Right kidney (tissue), 1 donor: Measurements from ENCODE around the gene CRYAA.
"Not testable (repeated sequence)": the region's sequence is repeated elsewhere in the genome, so short reads cannot be mapped to it uniquely, and the experiment has no call there.

ENCODE experiments used
- DNase-seq: peaks from one replicate; pipeline ENCODE4 v3.0.0-alpha.2; 2016

The CRYAA gene

DNA sequence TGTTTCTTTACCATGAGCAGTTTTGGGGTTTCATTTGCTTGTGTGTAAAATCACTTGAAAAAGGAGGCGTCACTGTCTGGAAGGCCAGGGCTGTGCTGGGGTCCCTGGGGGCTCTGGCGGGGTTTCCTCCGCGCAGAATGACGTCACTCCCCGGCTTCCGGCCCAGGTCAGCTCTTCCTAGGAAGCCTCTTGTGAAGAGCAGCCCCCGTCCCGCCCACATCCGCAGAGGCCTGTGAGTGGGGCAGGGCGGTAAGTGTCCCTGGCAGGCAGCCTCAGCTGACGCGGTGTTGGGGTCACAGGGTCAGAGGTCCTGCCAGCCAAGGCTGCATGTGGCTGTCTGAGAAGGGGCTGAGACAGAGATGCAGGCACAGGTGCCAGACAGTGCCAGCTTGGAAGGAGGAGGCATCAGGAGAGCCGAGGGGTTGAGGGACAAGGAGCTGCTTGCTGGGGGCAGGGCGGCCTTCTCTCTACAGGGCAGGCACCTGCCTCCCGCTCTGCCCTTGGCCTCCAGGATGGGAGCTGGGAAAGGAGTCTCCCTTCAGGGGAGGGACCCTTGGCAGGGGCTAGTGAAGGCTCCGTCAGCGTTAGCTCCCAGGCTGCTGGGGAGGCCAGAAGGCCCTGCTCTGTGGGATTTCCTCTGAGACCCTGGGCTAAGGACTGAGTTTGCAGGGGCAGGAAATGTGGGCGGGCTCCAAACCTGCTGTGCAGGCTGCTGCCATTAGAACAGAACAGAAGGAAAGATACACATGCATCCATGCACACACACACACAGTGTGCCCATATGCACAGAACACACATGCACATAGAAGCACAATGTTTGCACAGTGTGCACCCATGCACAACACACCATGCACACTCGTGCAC lies 8.5 kb downstream of the CRYAA start:
- not testable (repeated sequence) for DNase-seq

DNA sequence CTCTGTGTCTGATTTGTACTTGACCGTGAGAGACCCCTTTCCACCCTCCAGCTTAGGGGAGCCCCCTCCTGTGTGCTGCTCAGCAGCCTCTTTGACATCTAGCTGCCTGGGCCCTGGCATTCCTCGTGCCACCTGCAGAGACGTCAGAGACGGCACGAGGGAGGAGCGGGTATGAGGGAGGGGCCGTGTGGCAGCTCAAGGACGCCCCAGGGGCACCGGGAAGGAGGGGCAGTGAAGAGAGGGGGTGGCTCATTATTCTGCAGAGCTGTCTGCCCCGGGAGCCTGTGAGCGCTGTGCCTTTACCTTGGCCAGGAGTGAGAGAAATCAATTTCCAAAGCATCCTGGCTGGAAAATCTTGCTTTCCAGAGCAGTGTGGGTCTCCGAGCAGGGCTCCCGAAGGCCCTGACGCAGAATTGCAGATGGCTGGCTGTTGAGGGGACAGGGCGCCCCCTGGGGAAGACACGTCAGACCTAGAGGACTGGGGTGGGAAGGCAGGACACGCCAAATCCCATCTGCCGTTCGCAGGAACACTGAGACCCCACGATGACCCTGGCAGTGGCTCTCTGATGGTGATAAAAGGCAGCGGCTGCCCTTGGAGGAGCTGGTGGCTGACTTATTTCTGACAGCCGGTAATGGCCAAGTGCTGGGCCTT lies 9.5 kb downstream of the CRYAA start:
- not testable (repeated sequence) for DNase-seq

DNA sequence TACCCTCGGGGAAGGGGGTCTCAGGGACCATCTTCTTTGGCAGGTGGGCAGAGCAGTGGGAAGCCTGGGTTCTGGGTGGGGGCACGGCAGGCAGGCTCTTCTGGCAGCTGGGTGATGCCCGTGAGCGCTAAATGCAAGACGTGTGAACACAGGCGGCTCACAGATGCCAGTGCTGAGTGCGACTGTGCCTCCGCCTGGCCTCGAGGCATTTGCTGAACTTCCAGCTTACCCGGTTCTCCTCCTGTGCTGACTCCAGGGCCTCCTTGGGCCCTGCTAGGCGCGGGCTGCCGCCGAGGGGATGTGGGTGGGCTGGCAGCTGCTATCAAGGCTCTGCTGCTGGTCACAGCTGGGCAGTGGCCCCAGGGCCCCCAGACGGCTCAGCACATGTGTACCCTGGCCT lies 12.2 kb downstream of the CRYAA start:
- DNase-seq: not testable (repeated sequence)

DNA sequence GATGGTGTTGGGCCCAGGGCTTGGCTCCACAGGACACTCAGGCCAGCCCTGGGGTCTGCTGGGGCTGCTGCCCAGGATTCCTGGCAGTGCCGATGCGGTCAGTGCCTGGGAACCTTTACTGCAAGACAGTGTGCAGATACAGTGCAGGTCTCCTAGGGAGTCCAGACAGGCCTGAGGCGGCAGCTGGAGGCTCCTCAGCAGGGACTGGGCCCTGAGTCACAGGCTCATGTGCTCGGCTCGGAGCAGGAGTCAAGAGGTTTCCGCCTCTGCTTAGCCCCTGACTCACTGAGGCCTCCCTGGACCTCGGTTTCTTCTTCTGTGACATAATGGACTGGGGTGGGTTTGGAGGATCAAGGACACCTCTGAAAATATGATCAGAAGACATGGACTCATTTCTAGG lies 18.5 kb downstream of the CRYAA start:
- not testable (repeated sequence) for DNase-seq

DNA sequence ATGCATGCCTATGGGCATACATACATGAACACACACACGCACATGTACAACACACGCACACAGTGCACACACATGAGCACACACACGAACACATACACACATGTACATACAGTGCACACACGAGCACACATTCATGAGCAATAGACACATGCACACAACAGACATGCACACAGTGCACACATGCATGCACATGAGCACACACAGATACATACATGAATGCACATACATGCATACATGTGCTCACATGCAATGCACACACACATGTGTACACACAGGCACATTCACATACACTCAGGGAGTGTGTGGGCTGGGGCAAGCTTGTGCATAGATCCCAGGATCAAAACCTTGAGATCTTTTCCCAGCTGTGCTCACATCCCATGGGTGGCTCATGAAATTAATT lies 18.9 kb downstream of the CRYAA start:
- DNase-seq: no peak

DNA sequence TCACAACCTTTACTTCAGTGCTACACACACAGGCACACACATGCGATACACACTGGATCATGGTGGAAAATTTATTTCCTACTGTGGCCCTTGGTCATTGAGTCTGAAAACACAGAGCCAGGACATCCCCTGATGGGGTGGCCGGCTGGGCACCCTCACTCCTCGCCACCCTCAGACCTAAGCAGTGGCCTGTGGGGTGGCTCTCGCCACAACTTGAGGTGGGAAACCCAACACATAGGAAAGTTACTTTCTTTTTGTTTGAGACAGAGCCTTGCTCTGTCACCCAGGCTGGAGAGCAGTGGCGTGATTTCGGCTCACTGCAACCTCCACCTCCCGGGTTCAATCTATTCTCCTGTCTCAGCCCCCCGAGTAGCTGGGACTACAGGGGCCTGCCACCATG lies 19.4 kb downstream of the CRYAA start:
- no peak for DNase-seq

DNA sequence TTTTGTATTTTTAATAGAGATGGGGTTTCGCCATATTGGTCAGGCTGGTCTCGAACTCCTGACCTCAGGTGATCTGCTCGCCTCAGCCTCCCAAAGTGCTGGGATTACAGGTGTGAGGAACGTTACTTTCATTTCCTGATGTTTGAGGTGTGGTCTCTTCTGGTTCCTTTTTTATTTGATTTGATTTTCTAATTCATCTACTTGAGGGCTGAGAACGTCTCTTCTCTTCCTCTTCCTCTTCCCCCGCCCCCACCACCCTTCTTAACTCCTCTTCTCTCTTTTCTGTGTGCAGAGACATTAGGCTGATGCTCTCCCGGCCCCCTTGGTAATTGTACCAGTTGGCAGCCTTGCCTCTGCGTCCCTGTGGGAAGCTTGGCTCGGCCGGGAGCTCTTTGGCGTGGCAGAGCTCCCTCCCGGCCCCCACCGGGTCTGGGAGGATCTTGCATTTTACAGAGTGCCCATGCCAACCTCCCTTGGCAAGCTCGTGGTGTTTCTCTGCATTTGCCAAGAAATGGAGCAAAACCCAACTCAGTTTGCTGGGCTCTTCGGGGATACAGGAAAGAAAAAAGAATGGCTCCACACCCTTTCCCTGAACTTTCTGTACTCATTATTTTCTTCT lies 19.9 kb downstream of the CRYAA start:
- DNase-seq: no peak

DNA sequence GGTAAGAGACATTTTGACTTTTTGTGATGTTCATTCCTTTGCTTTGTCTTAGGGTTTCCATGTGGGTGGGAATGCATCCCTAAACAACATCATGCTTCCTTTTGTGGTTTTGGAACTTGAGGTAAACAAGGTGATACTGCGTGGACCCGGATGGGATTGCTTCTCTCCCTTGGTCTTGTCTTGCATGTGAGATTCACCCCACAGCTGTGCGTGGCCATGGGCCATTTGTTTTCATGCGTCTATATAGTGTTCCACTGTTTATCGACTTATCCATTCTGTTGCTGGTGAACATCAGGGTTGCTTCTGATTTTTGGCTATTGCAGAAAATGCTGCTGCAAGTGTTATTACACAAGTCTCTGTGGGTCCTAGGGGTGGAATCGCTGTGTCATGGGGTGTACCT lies 21.1 kb downstream of the CRYAA start:
- no peak for DNase-seq

DNA sequence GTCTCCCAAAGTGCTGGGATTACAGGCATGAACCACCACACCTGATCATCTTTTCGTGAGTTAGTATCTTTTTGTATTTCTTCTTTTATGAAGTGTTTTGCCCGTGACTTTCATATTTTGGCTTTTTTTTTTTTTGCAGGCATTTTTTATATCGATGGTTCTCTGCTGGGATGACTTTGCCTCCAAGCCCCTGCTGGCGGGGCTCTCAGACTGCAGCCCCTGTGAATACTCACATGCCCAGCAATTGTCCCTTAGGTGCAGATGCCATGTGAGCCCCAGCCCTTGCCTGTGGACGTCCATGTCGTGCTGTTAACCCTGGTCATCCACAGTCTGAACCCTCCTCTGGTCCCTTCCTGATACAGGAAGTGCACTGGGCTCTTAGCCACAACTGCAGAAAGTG lies 21.7 kb downstream of the CRYAA start:
- no peak for DNase-seq

DNA sequence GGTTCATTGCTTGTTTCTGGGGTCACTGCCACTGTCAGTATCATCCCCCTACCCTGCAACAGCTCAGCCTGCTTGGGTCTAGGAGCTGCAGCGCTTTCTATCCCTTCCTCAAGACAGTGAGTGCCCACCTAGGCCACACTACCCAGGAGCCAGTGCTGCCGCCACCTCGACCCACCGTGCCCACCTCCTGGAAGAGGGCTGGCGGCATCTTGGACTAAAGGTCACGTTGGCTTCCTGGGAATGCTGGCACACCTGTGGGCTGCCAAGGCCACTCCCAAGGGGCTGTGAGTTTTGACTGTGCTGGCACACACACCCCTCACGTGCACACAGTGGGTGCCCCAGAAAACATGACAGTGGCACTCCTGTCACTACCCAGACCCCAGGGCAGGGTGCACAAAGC lies 22.1 kb downstream of the CRYAA start:
- DNase-seq: no peak

DNA sequence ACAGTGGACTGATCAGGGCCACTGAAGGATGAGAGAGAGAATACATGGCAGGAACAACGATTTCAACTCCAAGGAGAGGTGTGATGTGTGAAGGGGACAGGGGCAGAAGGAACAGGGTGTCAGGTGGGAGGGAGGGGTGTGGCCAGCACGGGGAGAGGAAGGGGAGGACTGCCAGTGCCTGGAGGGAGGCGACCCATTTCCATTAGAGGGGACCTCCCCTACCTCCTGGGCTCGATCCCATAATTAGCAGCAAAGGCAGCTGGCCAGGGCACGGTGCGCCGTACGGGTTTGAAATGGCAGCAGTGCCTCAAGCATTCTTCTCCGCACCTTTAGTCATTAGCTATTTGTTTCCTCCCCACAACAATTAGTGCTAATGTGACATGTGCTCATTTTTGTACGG lies 22.7 kb downstream of the CRYAA start:
- no peak for DNase-seq

DNA sequence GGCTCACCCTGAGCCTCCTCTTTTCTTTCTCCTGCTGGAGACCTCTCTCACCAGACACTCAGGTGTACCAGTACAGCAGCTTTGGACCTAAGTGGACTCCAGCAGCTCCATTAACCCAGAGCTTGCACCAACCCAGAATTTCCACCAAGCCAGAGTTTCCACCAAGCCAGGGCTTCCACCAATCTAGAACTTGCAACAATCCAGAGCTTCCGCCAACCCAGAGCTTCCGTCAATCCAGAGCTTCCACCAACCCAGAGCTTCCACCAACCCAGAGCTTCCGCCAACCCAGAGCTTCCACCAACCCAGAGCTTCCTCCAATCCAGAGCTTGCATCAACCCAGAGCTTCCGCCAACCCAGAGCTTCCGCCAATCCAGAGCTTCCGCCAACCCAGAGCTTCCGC lies 23.2 kb downstream of the CRYAA start:
- DNase-seq: no peak

DNA sequence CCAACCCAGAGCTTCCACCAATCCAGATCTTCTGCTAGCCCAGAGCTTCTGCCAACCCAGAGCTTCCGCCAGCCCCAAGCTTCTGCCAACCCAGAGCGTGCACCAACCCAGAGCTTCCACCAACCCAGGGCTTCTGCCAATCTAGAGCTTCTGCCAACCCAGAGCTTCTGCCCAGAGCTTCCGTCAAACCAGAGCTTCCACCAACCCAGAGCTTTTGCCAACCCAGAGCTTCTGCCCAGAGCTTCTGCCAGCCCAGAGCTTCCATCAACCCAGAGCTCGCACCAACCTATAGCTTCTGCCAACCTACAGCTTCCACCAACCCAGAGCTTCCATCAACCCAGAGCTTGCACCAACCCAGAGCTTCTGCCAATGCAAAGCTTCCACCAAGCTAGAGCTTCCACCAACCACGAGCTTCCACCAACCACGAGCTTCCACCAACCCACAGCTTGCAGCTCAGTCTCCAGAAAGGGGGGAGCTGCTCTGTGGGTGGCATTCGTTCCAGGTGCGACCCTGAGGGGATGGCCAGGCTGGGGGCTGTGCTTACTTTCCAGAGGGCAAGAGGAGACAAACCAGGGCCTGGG lies 23.8 kb downstream of the CRYAA start:
- DNase-seq: no peak

DNA sequence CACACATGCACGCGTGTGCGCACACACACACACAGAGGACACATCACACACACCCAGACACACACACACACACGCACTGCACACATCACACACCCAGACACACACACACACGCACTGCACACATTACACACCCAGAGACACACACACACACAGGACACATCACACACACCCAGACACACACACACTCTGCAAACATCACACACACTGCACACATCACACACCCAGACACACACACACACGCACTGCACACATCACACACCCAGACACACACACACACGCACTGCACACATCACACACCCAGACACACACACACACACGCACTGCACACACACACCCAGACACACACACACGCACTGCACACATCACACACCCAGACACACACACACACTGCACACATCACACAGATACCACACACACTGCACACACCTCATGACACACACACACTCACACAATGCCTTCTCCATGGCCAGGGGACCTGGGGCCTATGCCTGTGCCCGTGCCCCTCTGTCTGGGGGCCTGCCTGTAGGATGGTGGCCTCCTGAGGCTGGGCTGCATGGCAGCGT lies 24.4 kb downstream of the CRYAA start:
- no peak for DNase-seq

DNA sequence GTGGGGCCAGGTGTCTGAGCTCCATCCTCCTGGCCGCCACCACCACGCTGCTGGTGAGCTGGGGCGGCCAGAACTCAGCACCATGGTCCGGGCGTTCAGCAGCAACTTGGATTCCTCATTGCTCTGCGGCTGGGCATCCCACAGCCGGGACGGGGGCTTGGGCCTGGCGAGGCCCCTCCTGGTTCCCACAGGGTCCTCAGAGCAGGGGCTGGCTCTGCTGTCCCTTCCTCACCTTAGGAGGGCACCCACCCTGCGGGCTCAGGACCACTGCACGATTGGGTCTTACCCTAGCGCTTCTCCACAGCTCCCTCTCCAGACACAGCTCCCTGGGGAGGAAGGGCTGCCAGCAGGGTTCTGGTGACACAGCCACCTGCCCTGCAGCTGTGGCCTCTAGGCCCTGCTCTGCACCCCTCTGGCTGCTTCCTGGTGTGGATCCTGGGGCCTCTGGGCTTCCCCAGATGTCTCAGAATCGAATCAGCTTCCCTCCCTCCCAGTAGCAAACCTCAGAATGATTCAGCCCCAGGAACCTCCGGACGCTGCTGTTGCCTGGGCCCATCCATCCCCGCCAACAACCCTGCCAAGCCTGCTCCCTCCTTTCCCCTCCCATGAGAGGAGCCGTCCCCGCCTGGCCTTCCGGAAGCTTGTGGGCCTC lies 25.0 kb downstream of the CRYAA start:
- no peak for DNase-seq

DNA sequence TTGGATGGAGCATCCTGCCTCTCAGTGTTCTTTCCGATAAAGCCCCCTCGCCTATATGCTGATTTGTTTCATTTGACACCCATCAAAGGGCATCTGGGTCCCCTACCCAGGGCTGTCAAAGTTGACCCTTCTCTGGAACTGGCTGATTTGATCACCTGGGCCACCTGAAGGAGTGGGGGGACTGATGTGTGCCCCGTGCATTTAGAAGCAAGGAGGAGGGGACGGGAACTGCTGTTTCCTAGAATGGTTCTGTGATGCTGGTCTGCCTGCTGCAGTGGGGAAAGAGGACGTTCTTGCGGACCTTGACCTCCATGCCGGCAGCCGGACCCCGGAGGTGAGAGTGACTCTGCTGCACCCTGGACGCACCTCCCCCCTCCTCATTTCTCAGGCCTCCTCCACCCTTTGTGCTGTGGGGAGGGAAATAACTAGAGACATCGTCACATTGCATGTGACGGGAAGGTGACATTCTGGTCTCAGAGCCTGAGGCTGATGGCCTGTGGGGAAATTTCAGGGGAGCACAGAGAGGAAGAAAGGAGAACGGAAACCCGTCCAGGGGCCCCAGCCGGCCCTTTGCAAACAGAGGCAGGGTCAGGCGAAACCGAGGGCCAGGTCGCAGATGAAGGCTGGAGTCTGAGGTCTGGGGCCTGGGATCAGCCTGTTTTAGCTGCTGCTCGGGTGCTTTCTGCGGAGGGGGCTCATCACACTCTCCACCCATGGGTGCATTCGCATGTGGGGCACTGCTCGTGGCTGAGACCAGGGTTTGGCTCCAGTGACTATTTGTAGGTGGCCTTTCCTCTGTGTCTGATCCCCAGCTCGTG lies 25.7 kb downstream of the CRYAA start:
- peak; percentile 29 for DNase-seq

DNA sequence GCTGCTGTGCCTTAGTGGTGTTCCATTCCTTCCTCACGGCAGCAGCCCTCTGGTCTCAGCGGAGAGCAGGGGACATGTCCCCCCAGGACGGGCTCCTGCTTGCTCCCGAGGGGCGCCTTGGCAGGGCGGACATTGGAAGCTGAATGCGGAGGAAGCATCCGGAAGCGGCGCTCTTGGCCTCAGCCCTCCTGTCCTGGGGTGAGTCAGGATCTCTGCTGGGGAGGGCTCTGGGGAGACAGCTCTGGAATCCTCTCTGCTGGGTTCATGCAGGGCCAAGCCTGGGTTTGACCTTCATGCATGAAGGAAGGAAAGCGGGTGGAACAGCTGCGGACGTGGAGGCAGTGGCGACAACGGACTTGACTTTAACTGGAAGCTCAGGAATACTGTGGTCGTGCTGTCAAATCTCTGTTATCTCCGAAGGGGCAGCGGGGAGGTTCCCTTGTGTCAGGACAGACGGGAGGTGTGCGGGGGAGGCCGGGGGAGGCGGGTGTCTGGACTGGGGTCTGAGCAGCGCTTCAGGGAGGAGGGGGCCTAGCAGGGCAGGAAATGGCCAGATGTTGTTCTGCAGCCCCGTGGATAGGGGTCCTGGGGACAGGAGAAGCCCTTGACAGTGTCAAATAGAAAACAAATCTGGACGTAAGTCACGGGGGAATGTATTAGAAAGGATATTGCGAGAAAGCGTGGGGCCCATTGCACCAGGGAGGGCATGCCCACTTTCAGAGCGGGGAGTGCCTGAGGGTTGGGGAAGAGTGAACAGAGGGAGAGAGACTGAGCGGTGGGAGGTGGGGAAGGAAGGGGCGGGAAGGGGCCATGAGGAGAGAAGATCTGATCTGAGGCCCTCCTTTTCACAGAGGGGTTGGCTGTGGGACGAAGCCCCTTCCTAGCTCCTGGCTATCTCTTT lies 26.6 kb downstream of the CRYAA start:
- peak; percentile 39 for DNase-seq

DNA sequence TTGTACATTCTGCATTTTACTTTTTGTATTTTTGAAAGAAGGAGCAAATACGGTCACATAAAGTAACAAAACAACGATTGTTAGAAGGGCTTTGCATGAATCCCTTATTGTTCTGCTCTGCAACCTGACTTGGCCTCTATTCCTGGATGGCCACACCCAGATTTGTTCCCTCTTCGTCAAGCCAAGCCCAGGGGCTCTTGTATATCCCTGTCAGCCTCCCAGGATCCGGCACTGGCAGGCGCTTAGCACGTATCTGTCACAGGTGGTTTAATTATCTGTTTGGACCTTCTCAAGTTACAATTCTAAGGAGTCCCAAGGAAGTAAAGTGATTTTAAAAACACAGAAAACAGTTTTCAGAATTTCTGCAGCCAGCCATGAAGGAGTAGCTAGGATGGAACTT lies 28.0 kb downstream of the CRYAA start:
- DNase-seq: no peak

DNA sequence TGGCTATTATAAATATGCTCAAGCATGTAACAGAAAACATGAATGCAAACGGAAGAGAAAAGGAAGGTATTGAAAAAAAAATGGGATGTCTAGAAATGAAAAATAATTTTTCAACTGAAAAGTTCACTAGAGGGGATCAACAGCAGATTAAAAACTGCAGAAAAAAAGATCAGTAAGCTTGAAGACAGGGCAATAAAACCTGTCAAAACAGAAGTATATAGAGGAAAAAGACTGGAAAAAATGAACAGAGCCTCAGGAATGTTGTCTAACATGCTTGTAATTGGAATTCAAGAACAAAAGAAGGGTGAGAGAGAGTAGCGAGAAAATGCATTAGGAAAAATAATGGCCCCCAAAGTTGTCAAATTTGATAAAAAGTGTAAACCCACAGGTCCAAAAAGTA lies 29.6 kb downstream of the CRYAA start:
- no peak for DNase-seq

DNA sequence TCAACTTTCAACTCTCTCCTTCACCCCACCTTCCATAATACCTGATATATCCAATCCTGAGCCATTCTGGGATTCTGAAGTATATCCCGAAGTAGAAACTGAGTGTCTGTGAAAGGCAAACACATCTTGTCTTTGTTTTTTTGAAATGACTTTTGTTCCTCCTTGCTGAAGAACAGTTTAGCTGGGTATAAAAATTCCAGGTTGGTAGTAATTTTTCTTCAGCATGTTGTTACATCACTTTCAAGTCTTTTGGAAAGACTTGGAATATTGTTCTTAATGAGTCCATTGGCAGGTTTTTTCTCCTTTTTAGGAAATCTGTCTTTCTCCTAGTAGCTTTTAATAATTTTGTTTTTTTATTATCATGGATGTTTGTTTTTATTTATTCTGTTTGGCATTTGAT lies 32.7 kb downstream of the CRYAA start:
- DNase-seq: no peak
